Measurements from ENCODE around the gene PRR33. TPM values are rescaled to one million over a fixed set of nuclear protein-coding genes. Genes with fewer than 3 reads are reported as not detected.
"Not testable (repeated sequence)": the region's sequence is repeated elsewhere in the genome, so short reads cannot be mapped to it uniquely, and the experiment has no call there.

The PRR33 gene
- total RNA-seq, 1 experiment from 2014 or later, result not detected

DNA sequence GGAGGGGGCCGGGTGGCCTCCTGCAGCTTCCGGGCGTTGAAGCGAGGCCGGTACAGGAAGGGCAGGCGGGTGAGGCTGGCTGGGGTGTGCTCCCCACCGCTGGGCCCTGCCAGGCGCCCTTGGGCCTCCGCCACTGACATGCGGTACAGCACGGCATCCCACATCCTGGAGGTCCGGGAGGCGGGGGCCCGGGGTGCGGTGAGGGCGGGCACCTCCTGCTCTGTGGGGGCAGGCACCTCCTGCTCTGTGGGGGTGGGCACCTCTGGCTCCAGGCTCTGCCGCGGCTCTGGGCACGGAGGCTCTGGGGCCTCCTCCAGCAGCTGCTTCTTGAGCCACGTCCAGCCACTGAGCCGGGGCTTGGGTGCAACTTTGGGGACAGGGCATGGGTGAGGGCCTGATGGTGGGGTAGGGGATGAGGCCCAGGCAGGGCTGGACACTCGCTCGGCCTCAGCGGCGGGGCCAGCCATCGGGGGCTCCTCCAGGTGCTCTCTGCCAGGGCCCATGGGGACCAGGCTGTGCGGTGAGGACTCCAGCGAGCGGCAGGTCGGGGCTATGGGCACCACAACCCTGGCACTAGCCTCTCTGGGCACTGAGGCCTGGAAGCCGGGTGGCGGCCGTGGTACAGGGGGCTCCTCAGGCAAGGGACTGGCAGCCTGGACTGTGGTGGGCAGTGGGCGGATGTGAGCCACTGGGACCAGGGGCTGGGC is 2.3 kb downstream of the PRR33 start:
- no peak overlapping the region for H3K4me2 ChIP-seq (ENCODE audit: low read depth, low read length, poor library complexity, severe bottlenecking)
- no peak overlapping the region for H3K9ac ChIP-seq (ENCODE audit: low read length)
- no peaks in the 10 kb centered on the region for H4K20me1 ChIP-seq (ENCODE audit: insufficient read depth, low read depth, low read length)
- no peak overlapping the region for H3K27ac ChIP-seq (ENCODE audit: low read length)
- DNase-seq, result no peak
- H3K4me1 ChIP-seq (ENCODE audit: low read length), result no peaks in the 10 kb centered on the region
- H3K9me2 ChIP-seq (replicated peaks; ENCODE audit: insufficient read depth, low read length), result no peaks in the 10 kb centered on the region
- H3K79me2 ChIP-seq (ENCODE audit: low read length), result no peaks in the 10 kb centered on the region
- no peak overlapping the region for H2AFZ ChIP-seq (ENCODE audit: low read length)
- H3K27me3 ChIP-seq (ENCODE audit: low read length), result no peaks in the 10 kb centered on the region
- H3K9me3 ChIP-seq (ENCODE audit: low read length), result no peaks in the 10 kb centered on the region
- H3K4me3 ChIP-seq (ENCODE audit: low read length), result no peak overlapping the region
- H3K36me3 ChIP-seq (ENCODE audit: insufficient read depth, low read length), result no peaks in the 10 kb centered on the region

DNA sequence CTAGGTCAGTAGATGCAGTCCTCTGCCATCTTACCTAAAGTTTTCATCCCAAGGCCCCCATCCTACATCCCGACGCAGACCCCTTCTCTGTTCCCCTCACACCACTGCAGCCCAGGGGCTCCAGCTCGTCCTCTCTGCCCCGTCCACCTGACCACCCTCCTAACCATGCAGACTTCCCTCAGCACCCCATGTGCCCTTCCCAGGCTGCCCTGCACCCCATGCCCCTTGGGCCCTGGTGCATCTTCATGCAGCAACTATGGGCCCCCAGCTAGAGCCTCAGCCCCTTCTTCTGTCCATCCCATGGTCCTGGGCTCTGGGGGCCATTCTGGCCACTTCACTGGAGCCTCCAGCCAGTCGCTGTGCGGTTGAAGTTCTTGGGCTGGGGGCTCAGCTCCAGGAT is 2.9 kb downstream of the PRR33 start:
- H2AFZ ChIP-seq (ENCODE audit: low read length), result no peak overlapping the region
- H3K9me3 ChIP-seq (ENCODE audit: low read length), result no peaks in the 10 kb centered on the region
- H3K27me3 ChIP-seq (ENCODE audit: low read length), result no peaks in the 10 kb centered on the region
- no peaks in the 10 kb centered on the region for H3K36me3 ChIP-seq (ENCODE audit: insufficient read depth, low read length)
- H3K79me2 ChIP-seq (ENCODE audit: low read length), result no peaks in the 10 kb centered on the region
- H3K9me2 ChIP-seq (replicated peaks; ENCODE audit: insufficient read depth, low read length), result no peaks in the 10 kb centered on the region
- no peak overlapping the region for H3K9ac ChIP-seq (ENCODE audit: low read length)
- no peak overlapping the region for H3K4me2 ChIP-seq (ENCODE audit: low read depth, low read length, poor library complexity, severe bottlenecking)
- H3K4me1 ChIP-seq (ENCODE audit: low read length), result no peaks in the 10 kb centered on the region
- no peak for DNase-seq
- no peak overlapping the region for H3K27ac ChIP-seq (ENCODE audit: low read length)
- no peaks in the 10 kb centered on the region for H4K20me1 ChIP-seq (ENCODE audit: insufficient read depth, low read depth, low read length)
- no peak overlapping the region for H3K4me3 ChIP-seq (ENCODE audit: low read length)

DNA sequence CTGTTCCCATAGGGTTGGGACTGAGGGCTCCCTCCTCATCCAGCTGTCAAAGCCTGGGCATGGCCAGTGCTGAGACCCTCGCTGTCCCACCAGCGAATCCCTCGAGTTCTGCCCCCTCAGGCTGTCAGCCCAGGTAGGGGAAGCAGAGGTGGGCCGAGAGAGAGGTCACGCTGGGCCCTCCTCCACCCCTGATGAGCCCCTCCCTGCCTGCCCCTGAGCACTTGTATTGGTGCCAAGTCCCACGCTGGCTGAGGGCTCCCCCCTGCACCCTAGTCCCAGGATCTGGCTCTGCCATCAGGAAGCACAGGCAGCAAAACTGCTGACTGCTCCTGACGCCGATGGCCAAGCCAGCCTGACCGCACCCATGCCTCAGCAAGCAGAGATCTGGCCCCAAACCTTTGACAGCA is 3.3 kb downstream of the PRR33 start:
- Histone ChIP-seq H3K9me2 (replicated peaks; ENCODE audit: insufficient read depth, low read length) (no peaks in the 10 kb centered on the region), H2AFZ (ENCODE audit: low read length) (no peak overlapping the region), H3K36me3 (ENCODE audit: insufficient read depth, low read length) (no peaks in the 10 kb centered on the region), H3K4me1 (ENCODE audit: low read length) (no peaks in the 10 kb centered on the region), H3K27me3 (ENCODE audit: low read length) (no peaks in the 10 kb centered on the region), H3K4me2 (ENCODE audit: low read depth, low read length, poor library complexity, severe bottlenecking) (no peak overlapping the region), H3K9ac (ENCODE audit: low read length) (no peak overlapping the region), H3K4me3 (ENCODE audit: low read length) (no peak overlapping the region), H3K9me3 (ENCODE audit: low read length) (no peaks in the 10 kb centered on the region), H4K20me1 (ENCODE audit: insufficient read depth, low read depth, low read length) (no peaks in the 10 kb centered on the region), H3K79me2 (ENCODE audit: low read length) (no peaks in the 10 kb centered on the region), H3K27ac (ENCODE audit: low read length) (no peak overlapping the region)
- DNase-seq, result no peak

DNA sequence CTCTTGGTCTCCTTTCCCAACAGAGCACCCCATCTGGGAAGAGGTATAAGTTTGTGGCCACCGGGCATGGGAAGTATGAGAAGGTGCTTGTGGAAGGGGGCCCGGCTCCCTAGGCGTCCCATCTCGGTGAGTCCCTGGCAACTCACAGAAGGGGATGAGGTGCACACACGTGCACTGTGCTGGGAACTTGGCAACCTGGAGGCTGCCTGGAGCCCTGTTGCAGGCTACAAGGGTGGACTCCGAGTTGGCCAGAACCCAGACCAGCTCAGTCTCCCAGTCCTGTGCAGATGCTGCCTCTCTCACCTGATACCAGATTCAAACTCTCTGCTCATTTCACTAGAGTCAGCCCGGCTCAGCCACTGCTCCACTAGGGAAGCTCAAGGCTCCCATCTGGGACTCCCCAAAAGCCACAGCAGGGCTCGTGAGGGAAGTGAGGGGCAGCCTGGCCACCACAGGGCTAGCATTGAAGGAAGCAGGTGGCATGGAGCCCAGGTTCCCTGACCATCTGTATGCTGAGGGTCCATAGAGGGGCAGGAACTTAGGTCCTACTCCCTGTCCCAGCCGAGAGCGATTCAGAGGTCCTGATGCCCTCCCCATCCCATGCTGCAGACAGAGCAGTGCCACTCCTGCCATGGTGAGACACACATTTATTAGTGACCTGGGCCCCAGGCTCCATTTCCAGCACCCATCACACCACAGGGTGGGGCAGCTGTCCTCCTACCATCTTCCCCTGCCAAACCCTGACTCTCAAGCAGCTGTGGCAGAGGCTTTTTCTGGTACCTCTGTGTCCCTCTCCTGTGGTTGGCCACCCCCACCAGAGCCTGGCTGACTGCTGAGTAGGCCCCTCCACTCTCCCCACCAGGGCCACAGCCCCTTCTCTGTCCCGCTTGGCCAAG is 4.0 kb downstream of the PRR33 start:
- Histone ChIP-seq H3K9me3 (ENCODE audit: low read length) (no peaks in the 10 kb centered on the region), H3K4me3 (ENCODE audit: low read length) (no peak overlapping the region), H4K20me1 (ENCODE audit: insufficient read depth, low read depth, low read length) (no peaks in the 10 kb centered on the region; the same call in 1 of the 2 replicates), H3K9ac (ENCODE audit: low read length) (no peak overlapping the region), H3K9me2 (replicated peaks; ENCODE audit: insufficient read depth, low read length) (no peaks in the 10 kb centered on the region), H3K4me1 (ENCODE audit: low read length) (no peaks in the 10 kb centered on the region), H3K27me3 (ENCODE audit: low read length) (no peaks in the 10 kb centered on the region), H3K27ac (ENCODE audit: low read length) (no peak overlapping the region), H3K4me2 (ENCODE audit: low read depth, low read length, poor library complexity, severe bottlenecking) (no peak overlapping the region), H2AFZ (ENCODE audit: low read length) (no peak overlapping the region), H3K36me3 (ENCODE audit: insufficient read depth, low read length) (no peaks in the 10 kb centered on the region), H3K79me2 (ENCODE audit: low read length) (no peaks in the 10 kb centered on the region)
- no peak for DNase-seq

DNA sequence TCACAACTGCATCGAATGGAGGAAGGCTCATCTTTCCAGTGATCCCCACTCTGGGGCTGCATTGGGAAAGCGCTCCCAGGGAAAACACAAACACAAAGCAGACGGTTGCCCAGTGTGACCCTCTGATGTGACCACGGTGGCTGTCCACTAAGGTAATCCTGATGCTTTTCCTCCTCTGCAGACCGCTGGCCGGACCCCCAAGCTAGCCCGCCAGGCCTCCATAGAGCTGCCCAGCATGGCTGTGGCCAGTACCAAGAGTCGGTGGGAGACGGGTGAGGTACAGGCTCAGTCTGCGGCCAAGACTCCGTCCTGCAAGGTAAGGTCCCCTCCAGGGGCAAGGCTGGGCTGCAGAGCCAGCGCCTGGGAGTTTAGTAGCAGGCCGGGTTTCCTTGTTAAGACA is 5.1 kb downstream of the PRR33 start:
- not testable (repeated sequence) for H3K27ac ChIP-seq (ENCODE audit: low read length); H3K36me3 ChIP-seq (ENCODE audit: insufficient read depth, low read length); H2AFZ ChIP-seq (ENCODE audit: low read length); H3K4me3 ChIP-seq (ENCODE audit: low read length); H3K4me1 ChIP-seq (ENCODE audit: low read length); DNase-seq; H3K79me2 ChIP-seq (ENCODE audit: low read length); H3K9me2 ChIP-seq (replicated peaks; ENCODE audit: insufficient read depth, low read length); H3K4me2 ChIP-seq (ENCODE audit: low read depth, low read length, poor library complexity, severe bottlenecking); H4K20me1 ChIP-seq (ENCODE audit: insufficient read depth, low read depth, low read length); H3K9ac ChIP-seq (ENCODE audit: low read length); H3K9me3 ChIP-seq (ENCODE audit: low read length); H3K27me3 ChIP-seq (ENCODE audit: low read length)

DNA sequence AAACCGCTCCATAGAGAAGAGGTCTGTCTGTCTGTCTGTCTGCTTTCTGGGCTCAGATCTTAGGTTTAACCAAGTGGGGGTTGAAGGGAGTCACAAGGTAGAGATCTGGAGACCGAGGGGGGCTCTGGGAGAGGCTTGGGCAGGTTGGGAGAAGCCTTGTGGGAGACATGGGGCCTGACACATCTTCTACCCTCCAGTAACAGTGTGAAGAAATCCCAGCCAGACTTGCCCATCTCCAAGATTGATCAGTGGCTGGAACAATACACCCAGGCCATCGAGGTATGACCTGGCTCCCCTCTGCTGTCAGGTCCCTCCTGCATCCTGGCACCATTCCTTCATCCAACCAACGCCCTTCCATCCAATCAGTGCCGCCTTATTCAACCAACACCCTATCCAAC is 7.4 kb downstream of the PRR33 start:
- H3K27me3 ChIP-seq (ENCODE audit: low read length), result no peaks in the 10 kb centered on the region
- H3K79me2 ChIP-seq (ENCODE audit: low read length), result no peaks in the 10 kb centered on the region
- no peaks in the 10 kb centered on the region for H3K36me3 ChIP-seq (ENCODE audit: insufficient read depth, low read length)
- H4K20me1 ChIP-seq (ENCODE audit: insufficient read depth, low read depth, low read length), result peaks cover 13% of the 10 kb centered on the region; the same call in 1 of the 2 replicates
- H3K4me3 ChIP-seq (ENCODE audit: low read length), result no peak overlapping the region
- H3K27ac ChIP-seq (ENCODE audit: low read length), result no peak overlapping the region
- H3K9ac ChIP-seq (ENCODE audit: low read length), result no peak overlapping the region
- peaks cover 15% of the 10 kb centered on the region for H3K4me1 ChIP-seq (ENCODE audit: low read length)
- H3K9me3 ChIP-seq (ENCODE audit: low read length), result no peaks in the 10 kb centered on the region
- no peak for DNase-seq
- H3K4me2 ChIP-seq (ENCODE audit: low read depth, low read length, poor library complexity, severe bottlenecking), result no peak overlapping the region
- no peak overlapping the region for H2AFZ ChIP-seq (ENCODE audit: low read length)
- no peaks in the 10 kb centered on the region for H3K9me2 ChIP-seq (replicated peaks; ENCODE audit: insufficient read depth, low read length)

DNA sequence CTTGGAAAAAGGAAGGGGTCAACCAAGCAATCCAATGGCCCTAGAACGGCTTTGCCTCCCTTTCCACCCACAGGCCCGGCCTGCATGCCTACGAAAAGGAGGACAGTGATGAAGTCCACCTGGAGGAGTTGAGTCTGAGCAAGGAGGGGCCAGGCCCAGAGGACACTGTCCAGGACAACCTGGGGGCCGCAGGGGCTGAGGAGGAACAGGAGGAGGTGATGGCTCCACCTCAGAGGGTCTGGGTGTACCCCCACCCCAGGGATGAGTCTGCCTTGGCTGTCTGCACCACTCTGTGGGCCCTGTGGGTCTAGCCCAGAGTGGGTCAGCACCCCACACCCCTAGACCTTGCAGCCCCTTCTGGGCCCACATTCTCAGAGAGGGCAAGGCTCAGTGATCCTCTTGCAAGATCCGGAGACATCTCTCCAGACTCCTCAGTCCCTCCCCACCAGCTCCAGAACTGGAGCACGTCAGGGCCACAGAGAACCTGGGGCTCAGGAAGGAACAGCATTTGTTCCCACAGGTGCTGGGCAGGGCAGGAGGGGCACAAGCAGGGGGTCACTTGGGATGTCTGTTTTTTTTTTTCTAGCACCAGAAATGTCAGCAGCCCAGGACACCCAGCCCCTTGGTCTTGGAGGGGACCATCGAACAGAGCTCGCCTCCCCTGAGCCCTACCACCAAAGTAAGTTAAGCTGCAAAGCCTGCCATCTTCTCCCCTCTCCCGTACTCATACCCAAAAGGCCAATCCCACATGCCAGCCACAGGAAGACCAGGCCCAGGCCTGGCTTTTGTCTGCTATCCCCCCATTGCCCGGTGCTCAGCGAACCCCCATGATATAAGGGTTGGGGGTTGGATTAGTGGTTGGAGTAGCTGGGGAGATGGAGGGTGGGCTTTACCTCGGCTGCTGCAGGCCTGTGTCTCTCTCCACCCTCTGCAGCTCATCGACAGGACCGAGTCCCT is 8.1 kb downstream of the PRR33 start:
- no peaks in the 10 kb centered on the region for H3K9me2 ChIP-seq (replicated peaks; ENCODE audit: insufficient read depth, low read length)

More for the DNA sequence above, 8.1 kb downstream of the PRR33 start:
- no peaks in the 10 kb centered on the region for H3K27me3 ChIP-seq (ENCODE audit: low read length)
- H3K79me2 ChIP-seq (ENCODE audit: low read length), result no peaks in the 10 kb centered on the region
- H3K4me1 ChIP-seq (ENCODE audit: low read length), result peaks cover 15% of the 10 kb centered on the region
- DNase-seq, result no peak
- peaks cover 15% of the 10 kb centered on the region; the same call in 1 of the 2 replicates for H4K20me1 ChIP-seq (ENCODE audit: insufficient read depth, low read depth, low read length)
- no peak overlapping the region for H3K4me3 ChIP-seq (ENCODE audit: low read length)
- no peaks in the 10 kb centered on the region for H3K36me3 ChIP-seq (ENCODE audit: insufficient read depth, low read length)
- no peaks in the 10 kb centered on the region for H3K9me3 ChIP-seq (ENCODE audit: low read length)
- H3K4me2 ChIP-seq (ENCODE audit: low read depth, low read length, poor library complexity, severe bottlenecking), result no peak overlapping the region
- no peak overlapping the region for H3K27ac ChIP-seq (ENCODE audit: low read length)
- H3K9ac ChIP-seq (ENCODE audit: low read length), result no peak overlapping the region
- no peak overlapping the region for H2AFZ ChIP-seq (ENCODE audit: low read length)

Data from Karpas-422 (cell line).